ENCODE data around the gene MDGA2. TPM values are rescaled to one million over a fixed set of nuclear protein-coding genes. Genes with fewer than 3 reads are reported as not detected.
"Not testable (repeated sequence)": the region's sequence is repeated elsewhere in the genome, so short reads cannot be mapped to it uniquely, and the experiment has no call there.

MDGA2 gene
- total RNA-seq, 2 experiments from 2014 or later: not detected

DNA sequence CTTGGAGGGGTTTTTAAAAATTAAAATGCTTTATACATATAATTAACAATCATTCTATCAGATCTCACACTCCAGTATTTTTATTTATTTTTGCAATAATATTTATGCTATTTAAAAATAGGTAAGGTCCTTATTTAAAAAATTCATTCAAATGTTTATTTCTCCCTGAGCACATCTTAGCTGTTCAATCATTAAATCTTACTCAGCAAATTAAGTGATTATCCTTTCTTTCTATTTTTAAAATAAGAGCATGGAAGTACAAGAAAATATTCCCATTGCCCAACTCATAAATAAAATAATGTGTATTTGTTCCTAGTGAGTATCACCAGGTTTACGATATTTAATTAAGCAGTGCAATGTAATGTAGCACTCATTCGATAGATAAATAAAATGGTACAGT is 666.7 kb downstream of the MDGA2 start:
- peaks cover 1% of the 10 kb centered on the region for H3K9me3 Mint-ChIP-seq
- H3K36me3 Mint-ChIP-seq: no peaks in the 10 kb centered on the region
- ATAC-seq (ENCODE audit: low read depth) (no peak), DNase-seq (no peak)
- H3K27me3 Mint-ChIP-seq: no peaks in the 10 kb centered on the region
- no peak overlapping the region for H3K4me3 Mint-ChIP-seq
- H3K4me1 Mint-ChIP-seq: no peaks in the 10 kb centered on the region
- POLR2A ChIA-PET: no interaction called here
- no peak overlapping the region for H3K27ac Mint-ChIP-seq

DNA sequence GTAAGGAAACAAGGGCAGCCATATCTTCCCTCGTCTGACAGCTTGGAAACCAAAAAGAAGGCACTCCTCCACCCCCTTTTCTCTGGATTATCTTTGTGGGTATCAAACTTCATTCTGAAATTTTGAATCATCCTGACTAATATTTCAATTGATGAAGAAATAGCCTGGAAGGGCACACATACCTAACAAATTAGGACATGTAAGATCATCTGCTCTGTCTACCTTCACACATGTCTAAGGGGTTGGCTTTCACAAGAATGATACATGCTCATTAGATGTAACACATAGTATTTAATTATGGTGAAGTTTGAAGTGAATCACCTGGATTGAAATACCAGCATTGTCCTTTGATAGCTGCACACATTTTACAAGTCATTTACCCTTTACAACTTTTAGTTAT is 675.7 kb downstream of the MDGA2 start:
- POLR2A ChIA-PET: no interaction called here
- no peaks in the 10 kb centered on the region for H3K36me3 Mint-ChIP-seq
- H3K4me1 Mint-ChIP-seq: no peaks in the 10 kb centered on the region
- peaks cover 1% of the 10 kb centered on the region for H3K9me3 Mint-ChIP-seq
- H3K27me3 Mint-ChIP-seq: no peaks in the 10 kb centered on the region
- no peak overlapping the region for H3K27ac Mint-ChIP-seq
- DNase-seq (no peak), ATAC-seq (ENCODE audit: low read depth) (no peak)
- no peak overlapping the region for H3K4me3 Mint-ChIP-seq

DNA sequence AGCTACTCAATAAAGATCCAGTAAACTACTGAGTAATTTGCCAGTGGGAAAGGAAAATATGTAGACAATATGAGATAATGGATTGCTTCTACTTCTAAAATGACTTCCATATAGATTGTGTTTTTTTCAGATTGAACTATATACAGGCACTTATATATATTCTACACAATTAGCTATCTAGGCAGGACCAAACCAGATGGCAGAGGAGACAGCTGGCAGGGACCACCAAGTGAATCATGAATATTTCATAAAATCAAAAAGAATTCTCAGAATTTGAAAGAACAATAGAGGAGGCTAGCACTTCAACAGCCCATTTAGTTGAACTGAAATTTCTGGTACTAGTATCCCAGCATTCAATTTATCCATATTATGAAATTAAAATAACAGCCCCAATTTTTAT is 685.8 kb downstream of the MDGA2 start:
- Mint-ChIP-seq H3K27me3 (no peaks in the 10 kb centered on the region), H3K36me3 (no peaks in the 10 kb centered on the region), H3K27ac (no peak overlapping the region), H3K9me3 (no peaks in the 10 kb centered on the region), H3K4me1 (no peaks in the 10 kb centered on the region), H3K4me3 (no peak overlapping the region)
- no peak for DNase-seq
- POLR2A ChIA-PET: no interaction called here
- no peak for ATAC-seq (ENCODE audit: low read depth)

DNA sequence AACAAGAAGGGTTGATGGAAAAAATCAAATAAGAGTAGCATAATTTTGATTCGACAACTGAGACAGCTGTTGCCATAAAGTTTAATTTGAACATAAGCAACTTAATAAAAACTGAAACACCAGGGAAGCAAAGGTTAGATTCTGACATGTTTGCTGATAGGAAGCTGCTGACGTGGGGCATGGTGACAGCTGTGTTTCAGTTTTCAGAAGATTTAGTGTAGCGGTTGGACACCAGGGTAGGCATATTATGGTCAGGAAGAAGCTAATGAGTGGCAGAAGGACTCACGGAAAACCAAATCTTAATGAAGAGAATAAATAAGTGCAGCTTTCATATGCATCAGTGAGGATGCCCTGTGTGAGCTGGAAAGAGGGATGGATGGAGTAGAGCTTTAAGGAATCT is 687.1 kb downstream of the MDGA2 start:
- Mint-ChIP-seq H3K9me3 (no peaks in the 10 kb centered on the region), H3K4me3 (no peak overlapping the region), H3K4me1 (no peaks in the 10 kb centered on the region), H3K36me3 (no peaks in the 10 kb centered on the region), H3K27me3 (no peaks in the 10 kb centered on the region), H3K27ac (no peak overlapping the region)
- DNase-seq (no peak), ATAC-seq (ENCODE audit: low read depth) (no peak)
- POLR2A ChIA-PET: no interaction called here

DNA sequence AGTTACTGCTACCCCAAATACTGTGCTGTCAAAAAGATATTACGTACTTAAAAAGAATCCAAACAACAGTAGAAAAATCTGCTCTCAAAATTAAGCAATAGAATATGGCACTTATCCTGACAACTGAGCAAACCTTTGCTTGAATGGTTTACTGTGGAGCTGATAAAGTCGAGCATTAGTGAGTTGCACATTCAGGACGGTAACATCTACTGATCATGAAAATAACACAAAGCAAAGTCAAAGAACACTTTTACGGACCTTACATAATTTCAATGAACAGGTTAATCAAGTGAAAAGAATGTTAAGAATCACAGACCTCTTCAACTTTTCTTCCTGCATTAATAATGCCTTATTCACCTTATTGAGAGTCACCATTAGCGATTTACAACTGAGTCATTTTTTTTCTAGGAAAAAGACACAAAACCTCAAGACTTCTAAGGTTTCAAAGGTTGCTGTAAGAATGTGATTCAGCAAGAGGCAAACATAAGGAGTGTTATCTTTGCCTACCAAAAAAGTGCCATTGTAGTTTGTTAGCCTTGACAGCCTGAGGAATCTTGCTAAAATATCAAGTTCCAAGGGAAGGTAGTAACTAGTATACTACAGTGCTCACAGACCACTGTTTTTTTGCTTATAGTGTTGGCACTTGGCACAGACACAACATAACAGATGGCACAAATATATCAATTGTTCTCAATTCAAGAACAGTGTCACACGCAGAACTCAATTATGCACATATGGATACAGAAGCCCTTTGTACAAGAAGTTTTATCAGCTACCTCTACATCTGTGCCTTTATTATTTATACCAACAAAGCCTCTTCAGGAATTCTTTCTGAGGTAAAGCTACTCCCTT is 689.6 kb downstream of the MDGA2 start:
- DNase-seq (no peak), ATAC-seq (ENCODE audit: low read depth) (no peak)
- Mint-ChIP-seq H3K27ac (no peak overlapping the region), H3K36me3 (no peaks in the 10 kb centered on the region), H3K4me1 (no peaks in the 10 kb centered on the region), H3K9me3 (peaks cover 4% of the 10 kb centered on the region), H3K27me3 (no peaks in the 10 kb centered on the region), H3K4me3 (no peak overlapping the region)
- POLR2A ChIA-PET: no interaction called here

DNA sequence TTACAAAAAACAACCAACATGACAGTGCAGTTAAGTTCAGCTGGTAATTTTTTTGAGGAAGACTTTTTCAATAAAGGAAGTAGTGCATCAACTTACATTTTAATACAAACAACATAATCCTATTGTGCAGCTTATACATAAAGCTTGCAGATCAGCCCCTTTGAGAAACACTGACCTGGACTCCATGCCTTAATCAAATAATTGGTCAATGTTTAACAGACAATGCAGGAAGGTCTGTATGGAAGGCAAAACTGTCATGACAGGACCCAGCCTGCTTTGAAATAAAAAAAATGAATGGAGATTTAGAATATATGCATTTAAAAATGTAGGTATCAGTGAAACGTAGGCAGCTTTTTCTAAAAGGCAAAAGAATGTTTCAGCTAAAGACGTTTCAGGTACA is 702.1 kb downstream of the MDGA2 start:
- DNase-seq (no peak), ATAC-seq (ENCODE audit: low read depth) (no peak)
- Mint-ChIP-seq H3K27ac (no peak overlapping the region), H3K27me3 (no peaks in the 10 kb centered on the region), H3K36me3 (no peaks in the 10 kb centered on the region), H3K4me3 (no peak overlapping the region), H3K9me3 (peaks cover 3% of the 10 kb centered on the region), H3K4me1 (no peaks in the 10 kb centered on the region)
- POLR2A ChIA-PET: no interaction called here

DNA sequence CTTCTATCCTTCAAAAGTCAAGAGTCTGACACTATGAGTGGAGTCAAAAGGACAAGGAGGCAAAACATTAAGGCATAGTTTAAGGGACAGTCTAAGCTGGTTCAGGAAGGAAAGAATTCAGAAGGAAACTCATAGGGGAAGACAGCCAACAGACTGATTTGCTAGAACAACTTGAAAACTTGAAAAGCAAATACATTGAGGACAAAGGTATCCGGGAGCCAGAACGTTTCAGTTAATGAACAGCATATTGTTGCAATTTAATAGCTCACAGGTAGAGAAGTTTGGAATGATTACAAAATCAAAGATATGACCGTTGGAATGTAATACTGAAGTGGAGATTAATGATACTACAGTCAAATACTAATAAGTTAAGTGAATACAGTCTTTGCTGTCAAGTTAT is 711.0 kb downstream of the MDGA2 start:
- POLR2A ChIA-PET: no interaction called here

DNA sequence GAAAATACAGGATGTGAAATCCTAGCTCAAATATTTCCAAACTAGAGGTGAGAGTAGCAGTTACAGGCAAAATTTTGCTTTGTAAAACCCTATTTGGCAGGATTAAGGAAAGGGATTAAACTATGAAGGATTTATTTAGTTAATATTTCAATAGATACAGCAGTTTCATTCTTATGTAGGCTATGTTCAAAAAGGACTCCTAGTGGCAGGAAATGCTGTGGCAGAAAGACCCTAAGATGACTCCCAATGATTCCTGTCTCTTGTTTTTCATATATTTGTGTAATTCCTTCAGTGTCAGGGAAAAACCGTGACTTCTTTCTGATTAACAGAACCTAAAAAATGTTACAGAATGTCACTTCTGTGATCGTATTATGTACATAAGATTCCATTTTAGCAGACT is 724.3 kb downstream of the MDGA2 start:
- DNase-seq (no peak), ATAC-seq (ENCODE audit: low read depth) (no peak)
- POLR2A ChIA-PET: no interaction called here
- no peaks in the 10 kb centered on the region for H3K36me3 Mint-ChIP-seq
- H3K27me3 Mint-ChIP-seq: no peaks in the 10 kb centered on the region
- H3K4me1 Mint-ChIP-seq: no peaks in the 10 kb centered on the region
- peaks cover 3% of the 10 kb centered on the region for H3K9me3 Mint-ChIP-seq
- no peak overlapping the region for H3K27ac Mint-ChIP-seq
- no peak overlapping the region for H3K4me3 Mint-ChIP-seq

More for the DNA sequence above, 711.0 kb downstream of the MDGA2 start:
- H3K4me1 Mint-ChIP-seq: no peaks in the 10 kb centered on the region
- no peaks in the 10 kb centered on the region for H3K36me3 Mint-ChIP-seq
- no peak overlapping the region for H3K27ac Mint-ChIP-seq
- DNase-seq: no peak
- no peaks in the 10 kb centered on the region for H3K27me3 Mint-ChIP-seq
- no peak for ATAC-seq (ENCODE audit: low read depth)
- no peak overlapping the region for H3K4me3 Mint-ChIP-seq
- H3K9me3 Mint-ChIP-seq: peaks cover 4% of the 10 kb centered on the region

DNA sequence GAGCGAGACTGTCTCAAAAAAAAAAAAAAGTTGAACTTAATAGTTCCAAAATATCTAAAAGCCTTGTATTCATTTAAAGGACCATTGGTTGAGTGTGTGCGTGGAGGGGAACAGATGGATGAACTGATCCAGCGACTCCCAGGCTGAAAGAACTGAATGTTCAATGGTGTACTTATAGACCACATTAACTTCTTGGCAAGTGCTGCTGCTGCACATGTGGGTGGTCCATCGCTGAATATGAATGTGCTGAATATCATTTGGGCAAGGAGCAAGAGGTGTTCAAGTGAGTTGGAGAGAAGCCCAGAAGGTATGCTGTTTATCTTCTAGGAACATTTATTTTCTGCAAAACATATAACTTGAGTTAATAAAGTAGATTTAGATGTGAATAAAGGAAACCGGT is 734.8 kb downstream of the MDGA2 start:
- Mint-ChIP-seq H3K27ac (no peak overlapping the region), H3K27me3 (no peaks in the 10 kb centered on the region), H3K4me1 (no peaks in the 10 kb centered on the region), H3K36me3 (no peaks in the 10 kb centered on the region), H3K4me3 (no peak overlapping the region), H3K9me3 (peaks cover 10% of the 10 kb centered on the region)
- ATAC-seq (ENCODE audit: low read depth): no peak
- no peak for DNase-seq
- POLR2A ChIA-PET: no interaction called here

DNA sequence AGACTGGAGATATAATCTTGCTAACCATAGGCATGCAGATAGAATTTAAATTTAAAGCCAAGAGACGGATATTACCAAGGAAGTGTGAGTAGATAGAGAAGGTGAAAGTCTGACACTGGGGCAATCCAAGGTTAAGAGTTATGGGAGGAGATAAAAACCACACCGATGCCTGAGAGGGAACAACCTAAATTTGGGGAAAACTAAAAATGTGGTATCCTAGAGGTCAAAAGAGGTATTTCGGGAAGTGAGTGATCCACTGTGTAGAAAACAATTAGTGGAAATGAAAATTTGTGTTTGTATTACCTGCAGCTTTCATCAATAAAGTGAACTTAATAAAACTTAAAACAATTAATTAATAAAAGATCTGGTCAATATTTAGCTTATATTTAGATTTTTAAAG is 754.9 kb downstream of the MDGA2 start:
- ATAC-seq (ENCODE audit: low read depth) (no peak), DNase-seq (no peak)
- POLR2A ChIA-PET: no interaction called here
- H3K4me1 Mint-ChIP-seq: no peaks in the 10 kb centered on the region
- no peak overlapping the region for H3K27ac Mint-ChIP-seq
- H3K9me3 Mint-ChIP-seq: peaks cover 5% of the 10 kb centered on the region
- no peak overlapping the region for H3K4me3 Mint-ChIP-seq
- H3K36me3 Mint-ChIP-seq: no peaks in the 10 kb centered on the region
- no peaks in the 10 kb centered on the region for H3K27me3 Mint-ChIP-seq

DNA sequence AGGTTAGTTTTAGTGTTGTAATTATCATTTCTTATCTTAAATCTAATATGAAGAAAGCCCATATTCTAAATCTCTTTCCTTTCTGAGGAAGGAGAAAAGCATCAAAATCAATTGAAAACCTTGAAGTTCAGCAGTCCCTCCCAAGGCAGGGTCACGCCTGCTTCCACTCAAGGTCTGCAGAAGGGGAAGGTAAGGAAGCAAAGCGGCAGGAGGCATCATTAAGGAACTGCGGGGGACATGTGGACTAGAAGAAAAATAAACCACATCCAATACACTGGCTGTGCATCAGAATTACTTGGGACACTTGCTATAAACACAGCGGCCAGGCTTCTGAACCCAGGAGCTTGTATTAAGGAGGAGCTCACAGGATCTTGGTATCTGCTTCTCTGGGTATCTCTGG is 759.9 kb downstream of the MDGA2 start:
- H3K4me1 Mint-ChIP-seq; H3K27me3 Mint-ChIP-seq; POLR2A ChIA-PET; H3K9me3 Mint-ChIP-seq; H3K4me3 Mint-ChIP-seq; ATAC-seq (ENCODE audit: low read depth); H3K36me3 Mint-ChIP-seq; DNase-seq; H3K27ac Mint-ChIP-seq: not testable (repeated sequence)

DNA sequence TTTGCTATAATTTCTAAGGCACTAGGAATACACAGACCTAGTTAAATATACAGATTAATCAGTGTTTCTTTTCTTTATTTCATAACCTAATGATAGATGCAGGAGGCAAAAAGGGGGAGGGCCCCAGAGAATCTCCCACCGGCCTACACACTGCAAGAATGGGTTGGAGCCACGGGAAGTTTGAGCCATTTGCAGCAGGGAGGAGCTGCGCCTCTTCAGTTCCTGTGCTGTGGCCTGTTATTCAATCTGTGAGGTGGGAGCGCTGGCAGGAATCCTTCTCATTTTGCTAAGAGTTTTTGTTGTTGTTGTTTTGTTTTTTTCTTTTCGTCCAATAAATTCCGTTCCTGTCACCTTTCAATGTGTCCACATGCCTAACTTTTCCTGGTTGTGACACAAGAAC is 772.6 kb downstream of the MDGA2 start:
- no peak overlapping the region for H3K4me3 Mint-ChIP-seq
- no peaks in the 10 kb centered on the region for H3K27me3 Mint-ChIP-seq
- H3K36me3 Mint-ChIP-seq: no peaks in the 10 kb centered on the region
- H3K27ac Mint-ChIP-seq: no peak overlapping the region
- DNase-seq (no peak), ATAC-seq (ENCODE audit: low read depth) (no peak)
- POLR2A ChIA-PET: no interaction called here
- H3K9me3 Mint-ChIP-seq: no peaks in the 10 kb centered on the region
- no peaks in the 10 kb centered on the region for H3K4me1 Mint-ChIP-seq

DNA sequence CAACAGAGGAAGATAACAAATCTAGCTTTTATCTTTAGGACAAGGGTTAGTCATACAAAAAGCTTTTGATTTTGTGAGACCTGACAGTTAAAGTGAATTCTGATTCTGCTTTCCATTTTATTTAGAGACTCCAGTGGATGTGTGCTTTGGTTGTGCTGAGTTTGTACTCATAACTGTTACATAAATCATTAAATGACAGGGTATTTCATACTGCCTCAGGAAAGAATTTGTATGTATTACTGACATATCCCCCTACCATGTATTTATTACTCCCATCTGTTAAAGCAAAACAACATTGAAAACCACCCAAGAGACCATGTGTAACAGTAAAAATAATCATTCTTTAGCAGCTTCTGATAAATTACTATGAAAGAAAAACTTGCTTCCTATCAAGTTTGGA is 780.9 kb downstream of the MDGA2 start:
- Mint-ChIP-seq H3K27me3 (no peaks in the 10 kb centered on the region), H3K36me3 (no peaks in the 10 kb centered on the region), H3K4me1 (no peaks in the 10 kb centered on the region), H3K27ac (no peak overlapping the region), H3K9me3 (no peaks in the 10 kb centered on the region), H3K4me3 (no peak overlapping the region)
- ATAC-seq (ENCODE audit: low read depth): no peak
- no peak for DNase-seq
- POLR2A ChIA-PET: no interaction called here

DNA sequence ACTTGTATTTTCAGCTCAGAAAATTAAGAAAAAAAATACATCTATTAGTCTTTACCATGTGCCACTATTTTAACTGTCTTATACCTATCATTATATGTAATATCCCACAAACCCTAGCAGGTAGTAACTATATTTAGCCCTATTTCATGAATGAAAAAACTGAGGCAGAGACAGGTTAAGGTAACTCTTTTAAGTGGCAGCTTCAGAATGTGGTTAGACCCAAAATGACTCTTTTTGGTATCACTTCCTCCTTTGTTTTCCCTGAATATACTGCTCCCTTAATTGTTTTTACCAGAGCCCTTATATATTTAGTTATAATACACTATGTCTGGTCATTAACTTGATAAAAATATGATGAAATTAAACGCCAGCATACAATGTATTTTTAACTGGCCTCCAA is 788.3 kb downstream of the MDGA2 start:
- no peaks in the 10 kb centered on the region for H3K9me3 Mint-ChIP-seq
- no peak overlapping the region for H3K27ac Mint-ChIP-seq
- H3K4me1 Mint-ChIP-seq: no peaks in the 10 kb centered on the region
- DNase-seq (no peak), ATAC-seq (ENCODE audit: low read depth) (no peak)
- POLR2A ChIA-PET: no interaction called here
- no peaks in the 10 kb centered on the region for H3K27me3 Mint-ChIP-seq
- H3K36me3 Mint-ChIP-seq: no peaks in the 10 kb centered on the region
- H3K4me3 Mint-ChIP-seq: no peak overlapping the region

DNA sequence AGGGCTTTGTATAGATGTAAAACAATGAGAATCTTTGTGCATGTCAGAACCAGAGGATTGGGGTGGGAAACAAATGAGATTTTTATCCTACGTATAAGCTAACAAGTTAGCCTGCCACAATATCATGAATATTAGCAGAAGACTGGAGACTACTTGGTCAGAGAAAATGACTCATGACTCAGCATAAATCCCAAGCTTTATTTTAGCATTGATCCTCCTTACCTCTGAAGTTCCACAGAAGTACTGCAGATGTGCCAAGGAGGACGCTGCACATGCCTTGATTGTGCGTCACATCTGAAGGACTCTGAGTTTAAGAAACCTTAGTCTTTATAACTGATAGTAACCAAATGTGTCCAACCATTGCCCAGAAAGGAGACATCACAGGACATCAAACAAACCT is 789.8 kb downstream of the MDGA2 start:
- H3K27ac Mint-ChIP-seq: no peak overlapping the region
- H3K36me3 Mint-ChIP-seq: no peaks in the 10 kb centered on the region
- H3K4me1 Mint-ChIP-seq: no peaks in the 10 kb centered on the region
- POLR2A ChIA-PET: no interaction called here
- H3K9me3 Mint-ChIP-seq: no peaks in the 10 kb centered on the region
- no peak overlapping the region for H3K4me3 Mint-ChIP-seq
- no peaks in the 10 kb centered on the region for H3K27me3 Mint-ChIP-seq
- DNase-seq (no peak), ATAC-seq (ENCODE audit: low read depth) (no peak)

Data from activated naive CD8-positive, alpha-beta T cell treated with anti-CD3 and anti-CD28 coated beads, Interleukin-2, amount 10 ng/mL, durations not matched to agents 7 days and 5 days (primary cell).